ENCODE data around the gene CEACAM3.
"Not testable (repeated sequence)": the region's sequence is repeated elsewhere in the genome, so short reads cannot be mapped to it uniquely, and the experiment has no call there.

Gene CEACAM3

DNA sequence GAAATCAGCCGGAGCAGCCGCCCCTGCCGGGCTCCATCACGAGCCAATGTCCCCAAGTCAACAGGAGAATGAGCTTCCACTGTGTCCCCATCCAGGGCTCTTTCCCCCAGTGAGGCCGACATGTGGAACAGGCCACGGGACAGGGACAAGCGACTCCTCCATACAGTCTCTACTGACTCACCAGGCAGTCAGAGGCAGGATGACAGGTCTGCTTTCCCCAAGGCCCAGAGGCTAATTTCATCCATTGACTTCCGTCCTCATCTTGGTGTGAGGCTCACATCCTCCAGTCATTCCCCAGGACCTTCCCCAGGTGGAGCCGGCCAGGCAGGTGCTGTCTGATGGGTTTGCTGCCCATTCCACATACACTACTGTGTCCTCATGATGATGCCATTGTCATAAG lies 37.5 kb upstream of the CEACAM3 start:
- no peaks in the 10 kb centered on the region for H3K4me1 ChIP-seq (ENCODE audit: insufficient read depth, low read length, poor library complexity, severe bottlenecking)
- no peaks in the 10 kb centered on the region for H3F3A ChIP-seq (ENCODE audit: low read depth)
- no peaks in the 10 kb centered on the region for H3K27me3 ChIP-seq (ENCODE audit: insufficient read depth, low read length, poor library complexity, severe bottlenecking)
- no peaks in the 10 kb centered on the region for H4K20me1 ChIP-seq (ENCODE audit: insufficient read depth, low read length, poor library complexity, severe bottlenecking)
- H3K9ac ChIP-seq (ENCODE audit: low read depth, low read length, poor library complexity, severe bottlenecking), result no peak overlapping the region
- H3K9me3 ChIP-seq (ENCODE audit: insufficient read depth, low read depth, low read length), result no peaks in the 10 kb centered on the region
- H3K79me2 ChIP-seq (ENCODE audit: insufficient read depth, low read length), result no peaks in the 10 kb centered on the region
- no peaks in the 10 kb centered on the region for H3K36me3 ChIP-seq (ENCODE audit: insufficient read depth, low read length)
- H3K4me2 ChIP-seq (ENCODE audit: low read depth, low read length, poor library complexity, severe bottlenecking), result no peak overlapping the region
- H3K9me2 ChIP-seq (replicated peaks; ENCODE audit: low read depth, low read length), result no peaks in the 10 kb centered on the region
- H3K4me3 ChIP-seq (ENCODE audit: low read length, poor library complexity, severe bottlenecking), result no peak overlapping the region
- TF ChIP-seq CTCF (conservative IDR thresholded peaks at IDR 0.05; ENCODE audit: low read length), result no peak
- TF ChIP-seq EZH2phosphoT487 (IDR thresholded peaks at IDR 0.05; ENCODE audit: borderline replicate concordance), result no peak
- H2AFZ ChIP-seq (ENCODE audit: low read length), result no peak overlapping the region

DNA sequence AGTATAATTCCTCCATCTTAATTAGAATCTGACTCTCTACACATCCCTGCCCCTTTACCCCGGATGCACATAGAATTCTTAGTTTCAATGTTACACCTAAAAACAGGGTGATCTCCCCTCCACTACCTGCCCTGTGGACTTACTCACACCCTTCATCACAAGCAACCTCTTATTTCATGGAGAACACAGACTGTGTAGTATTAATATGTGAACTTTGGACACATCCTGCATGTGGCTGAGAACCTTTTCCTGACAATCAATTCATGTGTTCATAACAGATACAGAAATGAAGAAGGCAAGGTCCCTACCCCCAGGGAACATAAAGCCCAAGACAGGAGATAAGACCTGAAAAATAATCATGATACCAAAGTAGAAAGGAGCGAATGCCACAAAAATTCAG lies 29.3 kb upstream of the CEACAM3 start:
- no peaks in the 10 kb centered on the region for H4K20me1 ChIP-seq (ENCODE audit: insufficient read depth, low read length, poor library complexity, severe bottlenecking)
- H3F3A ChIP-seq (ENCODE audit: low read depth), result no peaks in the 10 kb centered on the region
- H3K9me3 ChIP-seq (ENCODE audit: insufficient read depth, low read depth, low read length), result no peaks in the 10 kb centered on the region
- no peaks in the 10 kb centered on the region for H3K36me3 ChIP-seq (ENCODE audit: insufficient read depth, low read length)
- H3K4me1 ChIP-seq (ENCODE audit: insufficient read depth, low read length, poor library complexity, severe bottlenecking), result no peaks in the 10 kb centered on the region
- no peak overlapping the region for H3K9ac ChIP-seq (ENCODE audit: low read depth, low read length, poor library complexity, severe bottlenecking)
- no peaks in the 10 kb centered on the region for H3K9me2 ChIP-seq (replicated peaks; ENCODE audit: low read depth, low read length)
- H3K79me2 ChIP-seq (ENCODE audit: insufficient read depth, low read length), result no peaks in the 10 kb centered on the region
- H2AFZ ChIP-seq (ENCODE audit: low read length), result no peak overlapping the region
- H3K4me2 ChIP-seq (ENCODE audit: low read depth, low read length, poor library complexity, severe bottlenecking), result no peak overlapping the region
- TF ChIP-seq EZH2phosphoT487 (IDR thresholded peaks at IDR 0.05; ENCODE audit: borderline replicate concordance) (no peak), CTCF (conservative IDR thresholded peaks at IDR 0.05; ENCODE audit: low read length) (no peak)
- H3K27me3 ChIP-seq (ENCODE audit: insufficient read depth, low read length, poor library complexity, severe bottlenecking), result peaks cover 10% of the 10 kb centered on the region
- H3K4me3 ChIP-seq (ENCODE audit: low read length, poor library complexity, severe bottlenecking), result no peak overlapping the region

GRCh38 chr19:41768105-41768504 lies 28.3 kb upstream of the CEACAM3 start:
- peaks cover 17% of the 10 kb centered on the region for H3K27me3 ChIP-seq (ENCODE audit: insufficient read depth, low read length, poor library complexity, severe bottlenecking)
- not testable (repeated sequence) for H3K9ac ChIP-seq (ENCODE audit: low read depth, low read length, poor library complexity, severe bottlenecking); H3K79me2 ChIP-seq (ENCODE audit: insufficient read depth, low read length); H3K4me2 ChIP-seq (ENCODE audit: low read depth, low read length, poor library complexity, severe bottlenecking); H3K36me3 ChIP-seq (ENCODE audit: insufficient read depth, low read length); H2AFZ ChIP-seq (ENCODE audit: low read length); H4K20me1 ChIP-seq (ENCODE audit: insufficient read depth, low read length, poor library complexity, severe bottlenecking); H3K9me3 ChIP-seq (ENCODE audit: insufficient read depth, low read depth, low read length); H3F3A ChIP-seq (ENCODE audit: low read depth); H3K4me1 ChIP-seq (ENCODE audit: insufficient read depth, low read length, poor library complexity, severe bottlenecking); H3K4me3 ChIP-seq (ENCODE audit: low read length, poor library complexity, severe bottlenecking); H3K9me2 ChIP-seq (replicated peaks; ENCODE audit: low read depth, low read length)

GRCh38 chr19:41769608-41770007 lies 26.8 kb upstream of the CEACAM3 start:
- Histone ChIP-seq H3K79me2 (ENCODE audit: insufficient read depth, low read length) (no peaks in the 10 kb centered on the region), H3K4me1 (ENCODE audit: insufficient read depth, low read length, poor library complexity, severe bottlenecking) (peaks cover 3% of the 10 kb centered on the region), H3F3A (ENCODE audit: low read depth) (no peaks in the 10 kb centered on the region), H4K20me1 (ENCODE audit: insufficient read depth, low read length, poor library complexity, severe bottlenecking) (no peaks in the 10 kb centered on the region), H3K9me2 (replicated peaks; ENCODE audit: low read depth, low read length) (no peaks in the 10 kb centered on the region), H3K9me3 (ENCODE audit: insufficient read depth, low read depth, low read length) (no peaks in the 10 kb centered on the region), H2AFZ (ENCODE audit: low read length) (no peak overlapping the region), H3K4me2 (ENCODE audit: low read depth, low read length, poor library complexity, severe bottlenecking) (no peak overlapping the region), H3K4me3 (ENCODE audit: low read length, poor library complexity, severe bottlenecking) (no peak overlapping the region), H3K36me3 (ENCODE audit: insufficient read depth, low read length) (no peaks in the 10 kb centered on the region), H3K27me3 (ENCODE audit: insufficient read depth, low read length, poor library complexity, severe bottlenecking) (peaks cover 17% of the 10 kb centered on the region), H3K9ac (ENCODE audit: low read depth, low read length, poor library complexity, severe bottlenecking) (no peak overlapping the region)
- TF ChIP-seq EZH2phosphoT487 (IDR thresholded peaks at IDR 0.05; ENCODE audit: borderline replicate concordance) (no peak), CTCF (conservative IDR thresholded peaks at IDR 0.05; ENCODE audit: low read length) (no peak)
